Cerebellar cortex (tissue), 1 donor: Measurements from ENCODE around the gene CYTIP.
"Not testable (repeated sequence)": the region's sequence is repeated elsewhere in the genome, so short reads cannot be mapped to it uniquely, and the experiment has no call there.

ENCODE experiments used
- DNase-seq: peaks from one replicate; pipeline ENCODE4 v3.0.0-alpha.2; 2015; ENCODE audit warnings: low spot score

Gene CYTIP

GRCh38 chr2:157368508-157368907 lies 75.4 kb downstream of the CYTIP start:
- DNase-seq = not testable (repeated sequence)

DNA sequence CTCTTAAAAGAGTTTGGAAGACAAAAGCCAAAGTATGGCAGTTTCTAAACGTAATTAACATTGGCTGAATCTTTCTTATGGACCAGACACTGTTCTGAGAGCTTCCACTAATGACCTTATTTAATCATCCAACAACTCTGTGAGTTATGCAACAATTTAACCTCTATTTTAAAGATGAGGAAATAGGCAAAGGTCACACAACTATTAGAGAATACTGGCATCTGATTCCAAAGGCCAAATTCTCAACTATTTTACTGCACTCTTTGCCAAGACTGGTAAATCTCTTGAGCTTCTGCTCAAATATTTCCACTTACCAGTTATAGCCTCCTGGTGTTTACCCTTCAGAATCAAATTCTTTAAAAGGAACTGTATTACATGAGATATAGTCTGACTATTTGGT lies 76.2 kb downstream of the CYTIP start:
- DNase-seq = no peak
